ENCODE data around the gene IL15RA.
"Not testable (repeated sequence)": the region's sequence is repeated elsewhere in the genome, so short reads cannot be mapped to it uniquely, and the experiment has no call there.

The IL15RA gene

DNA sequence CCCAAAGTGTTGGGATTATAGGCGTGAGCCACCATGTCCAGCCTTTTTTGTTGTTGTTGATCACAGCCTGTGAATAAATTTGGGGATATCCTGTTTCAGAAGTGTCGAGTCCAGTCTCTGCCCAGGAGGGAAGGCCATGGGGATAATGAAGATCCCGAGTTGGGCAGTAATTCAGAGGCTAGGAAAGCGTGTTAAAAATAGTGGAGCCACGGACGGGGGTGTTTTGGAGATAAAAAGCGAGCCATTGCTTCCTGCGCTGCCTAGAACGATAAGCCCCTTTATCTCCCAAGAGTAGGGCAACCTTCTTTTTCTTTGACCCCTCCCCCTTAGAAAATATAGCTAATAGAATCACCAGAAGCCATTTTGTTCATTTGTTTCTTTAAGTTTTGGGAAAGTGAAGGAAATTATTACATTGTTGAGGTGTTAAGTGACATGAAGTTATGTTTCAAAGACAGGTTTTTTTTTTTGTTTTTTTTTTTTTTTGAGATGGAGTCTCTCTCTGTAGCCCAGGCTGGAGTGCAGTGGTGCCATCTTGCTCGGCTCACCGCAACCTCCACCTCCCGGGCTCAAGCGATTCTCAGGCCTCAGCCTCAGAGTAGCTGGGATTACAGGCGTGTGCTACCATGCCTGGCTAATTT lies 43.3 kb downstream of the IL15RA start:
- DNase-seq (ENCODE audit: insufficient read length, low spot score) = no peak
- no peak for FAIRE-seq

DNA sequence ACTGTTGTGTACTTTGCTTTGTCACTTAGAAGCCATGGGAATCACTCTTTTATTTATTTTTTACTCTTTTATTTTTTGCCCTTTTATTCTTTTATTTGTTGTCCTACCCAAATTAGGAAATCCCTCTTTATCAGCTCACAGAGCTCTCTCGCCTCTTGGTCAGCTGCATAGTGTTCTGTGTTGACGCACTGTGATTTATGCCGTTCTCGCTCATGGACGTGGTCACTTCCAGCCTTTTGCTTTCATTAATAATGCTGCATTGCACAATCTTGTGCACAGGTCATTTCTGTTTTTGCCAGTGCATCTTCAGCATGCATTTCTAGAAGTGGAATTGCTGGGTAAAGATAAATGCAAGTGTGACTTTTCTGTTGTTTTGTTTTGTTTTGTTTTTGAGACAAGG lies 45.0 kb downstream of the IL15RA start:
- FAIRE-seq (no peak), DNase-seq (ENCODE audit: insufficient read length, low spot score) (no peak)

DNA sequence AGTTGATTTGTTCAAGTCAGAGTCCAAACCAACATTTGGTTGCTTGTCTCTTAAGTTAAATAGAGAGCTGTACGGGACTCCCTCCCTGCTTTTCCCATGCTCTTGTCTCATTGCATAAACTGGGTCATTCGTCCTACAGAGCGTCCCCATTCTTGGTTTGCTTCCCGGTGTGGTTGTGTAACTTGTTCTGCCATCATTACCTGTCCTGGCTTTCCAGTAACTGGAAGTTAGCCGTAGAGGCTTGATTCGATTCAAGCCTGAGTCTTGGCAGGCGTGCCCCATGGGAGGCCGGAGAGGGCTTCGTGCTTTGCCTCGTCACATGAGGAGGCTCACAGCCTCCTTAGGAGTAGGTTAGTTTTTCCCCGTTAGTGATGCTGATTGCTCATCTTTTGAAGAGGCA lies 47.1 kb downstream of the IL15RA start:
- FAIRE-seq (no peak), DNase-seq (ENCODE audit: insufficient read length, low spot score) (no peak)

GRCh38 chr10:5929442-5929841 lies 47.9 kb downstream of the IL15RA start:
- no peak for FAIRE-seq

DNA sequence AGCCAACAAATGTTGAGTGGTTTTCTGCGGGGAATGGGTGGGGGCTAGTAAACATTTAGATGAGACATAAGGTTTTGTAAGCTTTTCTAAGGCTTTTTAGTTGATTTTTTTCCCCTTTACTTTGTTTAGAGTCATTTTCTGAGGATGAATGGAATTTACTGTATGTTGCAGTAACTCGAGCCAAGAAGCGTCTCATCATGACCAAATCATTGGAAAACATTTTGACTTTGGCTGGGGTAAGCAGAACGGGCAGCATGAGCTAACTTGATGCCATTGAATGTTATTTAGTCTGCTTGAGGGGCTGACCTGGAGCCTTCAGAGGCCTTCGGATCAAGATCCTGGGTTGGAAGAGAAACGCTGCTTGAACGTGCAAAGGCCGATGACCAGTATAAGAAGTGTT lies 50.0 kb downstream of the IL15RA start:
- FAIRE-seq = no peak

More at GRCh38 chr10:5929442-5929841, 47.9 kb downstream of the IL15RA start:
- no peak for DNase-seq (ENCODE audit: insufficient read length, low spot score)

GRCh38 chr10:5924889-5925288 lies 52.5 kb downstream of the IL15RA start:
- no peak for DNase-seq (ENCODE audit: insufficient read length, low spot score)
- no peak for FAIRE-seq

More for the DNA sequence above, 50.0 kb downstream of the IL15RA start:
- no peak for DNase-seq (ENCODE audit: insufficient read length, low spot score)

DNA sequence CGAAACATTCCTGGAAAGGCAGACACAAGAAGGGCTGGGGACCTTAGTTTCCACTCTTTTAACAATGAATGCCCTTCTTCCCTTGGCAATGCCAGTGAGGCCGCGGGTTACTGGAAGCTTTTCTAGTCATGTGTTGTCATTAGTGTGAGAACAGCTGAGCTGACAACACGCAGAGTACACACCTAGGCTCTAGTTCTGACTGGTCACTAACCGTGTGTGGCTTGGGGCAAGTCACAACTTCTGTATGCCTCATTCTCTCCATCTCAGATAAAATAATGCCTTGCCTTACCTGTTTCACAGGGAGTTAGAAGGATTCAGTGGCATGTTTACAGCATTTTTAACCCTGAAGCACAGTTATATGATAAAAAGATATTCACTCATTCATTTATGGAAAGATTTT lies 55.6 kb downstream of the IL15RA start:
- no peak for DNase-seq (ENCODE audit: insufficient read length, low spot score)
- no peak for FAIRE-seq

GRCh38 chr10:5919568-5919967 lies 57.8 kb downstream of the IL15RA start:
- FAIRE-seq = no peak
- DNase-seq (ENCODE audit: insufficient read length, low spot score) = no peak

GRCh38 chr10:5918763-5919162 lies 58.6 kb downstream of the IL15RA start:
- DNase-seq (ENCODE audit: insufficient read length, low spot score) = no peak
- FAIRE-seq = no peak

DNA sequence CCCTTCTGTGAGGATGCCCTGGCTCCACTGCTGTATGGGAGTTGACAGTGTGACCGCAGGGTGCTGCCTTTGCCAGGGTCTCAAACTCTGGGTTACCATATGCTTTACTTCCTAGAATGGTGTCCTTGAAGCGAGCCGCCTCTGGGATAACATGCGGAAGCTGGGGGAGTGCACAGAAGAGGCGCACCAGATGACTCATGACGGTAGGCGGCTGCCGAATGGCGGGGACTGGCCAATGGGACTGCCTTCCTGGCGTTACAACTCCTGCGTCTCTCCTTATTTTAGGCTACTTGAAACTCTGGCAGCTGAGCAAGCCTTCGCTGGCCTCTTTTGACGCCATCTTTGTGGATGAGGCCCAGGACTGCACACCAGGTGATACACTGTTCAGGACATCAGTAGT lies 60.0 kb downstream of the IL15RA start:
- no peak for DNase-seq (ENCODE audit: insufficient read length, low spot score)
- no peak for FAIRE-seq

- FAIRE-seq (no peak), DNase-seq (ENCODE audit: insufficient read length, low spot score) (no peak)
These were observed 61.9 kb downstream of the IL15RA start for GRCh38 chr10:5915451-5915850.

- DNase-seq (ENCODE audit: insufficient read length, low spot score) (no peak), FAIRE-seq (no peak)
These were observed 63.6 kb downstream of the IL15RA start for GRCh38 chr10:5913736-5914135.

GRCh38 chr10:5911670-5912069 lies 65.7 kb downstream of the IL15RA start:
- no peak for DNase-seq (ENCODE audit: insufficient read length, low spot score)
- FAIRE-seq = no peak

DNA sequence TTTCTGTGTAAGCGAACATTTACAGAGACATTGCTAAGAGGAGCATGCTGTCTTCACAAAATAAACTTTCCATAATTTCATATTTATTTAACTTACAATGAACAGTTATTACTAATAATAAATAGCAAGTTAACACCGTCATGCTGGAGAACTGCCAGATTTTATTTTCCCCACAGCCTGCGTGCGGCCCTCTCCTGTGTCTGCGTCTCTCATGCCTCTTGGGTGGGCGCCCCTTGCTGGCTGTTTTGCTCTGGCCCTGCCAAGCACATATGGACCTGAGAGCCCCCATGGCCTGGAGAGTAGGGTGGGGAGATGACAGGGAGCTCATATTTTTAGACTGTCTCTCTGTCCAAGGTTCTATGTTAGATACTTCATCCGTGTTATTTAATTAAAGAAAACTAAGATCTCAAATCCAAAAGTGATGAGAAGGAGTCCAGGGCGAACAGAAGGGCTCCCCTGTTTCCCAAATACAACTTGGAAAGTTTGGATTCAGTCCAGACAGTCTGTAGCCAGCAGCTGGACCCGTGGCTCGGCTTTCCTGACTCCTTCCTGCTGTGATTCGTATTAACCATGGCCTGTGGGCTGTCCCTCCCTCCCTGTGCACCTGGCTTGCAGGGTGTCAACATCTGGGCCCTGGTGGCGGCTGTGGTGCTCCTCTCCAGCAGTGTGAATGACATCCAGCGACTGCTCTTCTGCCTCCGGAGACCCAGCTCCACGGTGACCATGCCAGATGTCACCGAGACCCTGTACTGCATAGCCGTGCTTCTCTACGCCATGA lies 66.8 kb downstream of the IL15RA start:
- no peak for FAIRE-seq
- no peak for DNase-seq (ENCODE audit: insufficient read length, low spot score)

GRCh38 chr10:5908676-5909075 lies 68.7 kb downstream of the IL15RA start:
- FAIRE-seq; DNase-seq (ENCODE audit: insufficient read length, low spot score): not testable (repeated sequence)

DNA sequence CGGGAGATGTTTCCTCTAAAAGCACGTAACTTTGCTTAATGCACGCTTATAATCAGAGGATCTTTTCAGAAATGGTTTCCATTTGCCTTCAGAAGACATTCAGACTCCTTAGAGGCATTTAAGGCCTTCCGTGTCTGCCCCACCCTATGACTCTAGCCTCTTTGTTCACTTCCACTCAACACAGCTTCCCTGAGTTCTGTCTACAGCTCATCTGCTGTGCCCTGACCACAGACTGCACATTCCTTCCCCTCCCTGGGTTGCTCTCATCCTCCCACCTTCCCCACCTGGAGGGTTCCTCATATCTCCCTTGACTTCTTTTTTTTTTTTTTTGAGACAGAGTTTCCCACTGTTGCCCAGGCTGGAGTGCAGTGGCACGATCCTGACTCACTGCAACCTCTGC lies 70.7 kb downstream of the IL15RA start:
- DNase-seq (ENCODE audit: insufficient read length, low spot score) = no peak
- FAIRE-seq = no peak

DNA sequence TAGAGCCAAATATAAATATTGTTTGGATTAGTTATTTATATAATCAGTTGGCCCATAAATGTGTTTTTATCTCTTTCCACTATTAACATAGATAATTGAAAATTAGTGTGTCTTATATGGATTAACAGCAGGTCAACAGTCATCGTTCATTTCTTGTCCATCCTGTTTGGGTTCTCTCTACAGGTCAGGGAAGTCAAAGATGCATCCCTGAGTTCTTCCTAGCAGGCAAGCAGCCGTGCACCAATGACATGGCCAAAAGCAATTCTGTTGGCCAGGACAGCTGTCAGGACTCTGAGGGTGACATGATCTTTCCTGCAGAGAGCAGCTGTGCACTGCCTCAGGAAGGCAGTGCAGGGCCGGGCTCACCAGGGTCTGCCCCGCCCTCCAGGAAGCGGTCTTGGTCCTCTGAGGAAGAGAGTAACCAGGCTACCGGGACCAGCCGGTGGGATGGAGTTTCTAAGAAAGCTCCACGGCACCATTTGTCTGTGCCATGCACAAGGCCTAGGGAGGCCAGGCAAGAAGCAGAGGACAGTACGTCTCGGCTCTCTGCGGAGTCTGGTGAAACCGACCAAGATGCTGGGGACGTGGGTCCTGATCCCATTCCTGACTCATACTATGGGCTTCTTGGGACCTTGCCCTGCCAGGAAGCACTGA lies 71.4 kb downstream of the IL15RA start:
- FAIRE-seq (no peak), DNase-seq (ENCODE audit: insufficient read length, low spot score) (no peak)

DNA sequence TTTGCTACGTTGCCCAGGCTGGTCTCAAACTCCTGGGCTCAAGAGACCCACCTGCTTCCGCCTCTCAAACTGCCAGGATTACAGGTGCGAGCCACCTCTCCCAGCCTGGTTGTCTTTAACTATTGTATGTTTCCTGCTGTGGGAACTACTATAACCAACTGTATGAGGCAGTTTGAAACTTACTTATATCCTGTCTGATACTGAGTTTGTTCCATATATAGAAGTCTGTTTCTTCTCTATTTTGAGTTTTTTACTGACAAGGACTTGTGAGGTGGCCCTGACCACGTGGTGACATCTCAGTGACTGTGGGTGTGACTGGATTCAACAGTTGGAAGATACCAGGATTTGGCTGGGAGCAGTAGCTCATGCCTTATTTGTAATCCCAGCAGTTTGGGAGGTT lies 73.1 kb downstream of the IL15RA start:
- DNase-seq (ENCODE audit: insufficient read length, low spot score) (no peak), FAIRE-seq (no peak)

GRCh38 chr10:5903563-5903962 lies 73.8 kb downstream of the IL15RA start:
- DNase-seq (ENCODE audit: insufficient read length, low spot score) (no peak), FAIRE-seq (no peak)

GRCh38 chr10:5902511-5903274 lies 74.7 kb downstream of the IL15RA start:
- DNase-seq (ENCODE audit: insufficient read length, low spot score) (no peak), FAIRE-seq (no peak)

Data from HTR-8/SVneo (cell line).